GM18873 (cell line): ENCODE data around the gene MLPH.

Experiments
- ATAC-seq: cut with Tn5 transposase; IDR thresholded peaks from one replicate; pipeline ENCODE4 v1.9.1; 2021; ENCODE audit warnings: mild to moderate bottlenecking, moderate library complexity, moderate number of reproducible peaks; ENCODE audit not compliant: unreplicated experiment, low FRiP score

The MLPH gene

DNA sequence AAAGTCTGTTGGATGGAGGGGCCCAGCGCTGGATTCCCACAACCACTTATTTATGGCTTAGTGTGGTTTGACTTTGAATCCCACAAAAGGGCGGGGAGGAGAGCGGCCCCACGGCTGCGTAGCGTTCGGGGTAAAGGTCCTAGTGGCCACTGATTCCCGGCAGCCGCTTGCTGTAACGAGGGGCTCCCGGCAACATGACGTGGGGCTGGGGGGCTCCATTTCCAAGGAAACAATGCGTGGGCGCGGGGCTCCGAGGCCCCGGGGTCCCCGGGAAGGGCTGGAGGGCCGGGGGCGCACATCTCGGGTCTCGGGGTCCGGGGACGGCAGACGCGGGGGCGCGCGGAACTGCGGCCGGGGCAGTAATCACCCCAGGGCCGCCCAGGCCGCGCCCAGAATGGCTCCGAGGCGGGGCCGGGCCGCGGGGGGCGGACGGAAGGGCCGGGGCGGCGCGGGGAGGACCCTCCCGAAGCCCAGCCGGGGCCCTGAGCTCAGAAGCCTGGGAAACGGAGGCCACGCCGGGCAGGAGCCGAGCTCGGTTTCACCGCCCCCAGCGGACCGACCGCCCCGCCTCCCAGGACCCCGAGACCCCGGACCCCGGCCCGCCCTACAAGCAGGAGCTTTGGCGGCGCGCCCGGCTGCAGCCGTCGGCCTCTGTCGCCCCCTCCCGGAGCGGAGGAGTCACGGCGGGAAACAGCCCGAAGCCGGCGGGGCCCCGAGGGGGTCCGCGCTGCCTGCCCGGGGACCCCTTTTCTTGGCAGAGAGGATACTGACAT is 11.9 kb upstream of the MLPH start:
- peak; percentile 47 for ATAC-seq

DNA sequence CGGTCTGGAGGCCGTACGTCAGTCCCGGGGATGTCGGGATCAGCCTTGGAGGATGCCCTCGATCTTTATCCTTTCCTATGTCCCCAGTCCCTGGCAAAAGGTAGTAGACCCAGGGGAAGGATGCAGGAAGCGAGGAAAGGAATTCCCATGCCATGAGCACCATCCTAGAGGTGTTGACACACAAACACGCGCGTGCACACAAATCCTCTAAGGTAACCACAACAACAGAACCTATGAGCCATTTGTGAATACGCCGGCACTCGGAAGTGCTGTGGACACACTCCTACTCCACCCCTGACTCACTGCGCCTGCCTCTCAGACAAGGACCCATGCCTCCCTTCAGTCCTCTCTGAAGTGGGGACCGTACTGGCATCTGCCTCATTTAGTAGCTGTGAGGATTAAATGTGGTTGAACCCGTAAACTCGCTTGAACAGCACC is 11.3 kb upstream of the MLPH start:
- ATAC-seq: no peak

DNA sequence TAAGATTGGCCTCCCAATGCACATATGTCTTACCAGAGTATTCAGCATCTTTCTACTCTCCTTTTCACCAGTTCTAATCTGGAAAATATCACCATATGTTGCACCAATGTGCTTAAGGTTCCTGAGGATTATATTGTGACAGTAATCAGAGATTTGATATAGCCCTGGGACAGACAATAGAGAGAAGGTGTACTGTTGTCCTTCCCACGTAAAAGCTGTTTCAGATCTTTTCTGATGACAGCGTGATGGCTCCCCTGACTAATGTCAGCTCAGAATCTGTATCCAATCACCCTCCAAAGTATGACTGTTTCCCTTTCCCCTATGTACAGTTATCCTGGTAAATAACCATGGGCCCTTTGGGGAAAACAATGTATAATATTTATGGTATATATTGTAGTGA is 9.0 kb upstream of the MLPH start:
- no peak for ATAC-seq

DNA sequence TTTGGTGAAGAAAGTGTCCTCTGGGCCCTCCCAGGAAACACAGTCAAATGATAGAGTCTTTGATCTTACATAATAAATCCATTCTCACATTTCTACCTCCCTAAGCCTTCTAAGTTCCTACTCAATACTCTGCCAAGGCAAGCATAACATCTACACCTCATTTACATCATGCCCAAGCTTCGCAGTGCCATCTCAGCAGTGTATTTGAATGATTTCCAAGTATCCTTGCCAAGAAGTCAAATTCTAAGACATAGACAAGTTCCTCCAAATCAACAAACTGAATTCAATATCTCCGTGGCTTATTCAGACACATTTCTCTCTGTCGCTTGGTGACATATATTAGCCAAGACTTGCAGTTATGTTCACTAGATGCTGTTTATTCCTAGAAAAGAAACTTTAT is 8.1 kb upstream of the MLPH start:
- ATAC-seq: no peak

DNA sequence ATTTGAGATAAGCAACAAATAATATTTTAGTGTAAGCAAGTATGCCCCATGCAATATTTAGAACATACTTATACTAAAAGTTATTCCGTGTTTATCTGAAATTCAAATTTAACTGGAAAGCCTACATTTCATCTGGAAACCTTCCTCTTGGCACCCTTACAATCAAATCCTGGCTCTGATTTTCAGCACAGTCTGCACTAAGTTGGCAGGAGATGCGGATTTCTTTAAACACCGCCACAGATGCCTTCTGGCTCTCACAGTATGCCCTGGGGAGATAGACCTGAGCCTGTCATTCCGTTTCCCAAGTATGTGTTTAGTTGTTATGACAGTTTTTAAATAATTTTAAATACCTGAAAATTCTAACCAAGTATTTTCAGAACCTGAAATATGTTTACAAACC is 7.3 kb upstream of the MLPH start:
- no peak for ATAC-seq

DNA sequence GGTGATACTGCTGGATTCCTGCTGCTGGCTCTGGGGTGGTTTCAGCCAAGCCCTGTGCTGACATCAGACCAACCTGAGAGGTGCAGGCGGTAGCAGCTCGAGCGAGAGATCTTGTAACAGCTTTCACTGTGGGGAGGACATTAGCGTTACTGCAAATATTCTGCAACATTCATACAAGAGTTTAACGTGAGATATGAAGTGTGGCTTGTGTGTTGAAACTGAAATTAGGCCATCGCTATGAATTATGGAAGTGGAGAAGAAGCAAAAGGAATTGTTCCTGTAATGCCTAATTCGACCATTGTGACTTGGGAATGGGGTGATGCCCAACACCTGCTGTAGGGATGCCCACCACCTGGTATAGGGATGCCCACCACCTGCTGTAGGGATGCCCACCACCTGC is 6.5 kb upstream of the MLPH start:
- no peak for ATAC-seq

DNA sequence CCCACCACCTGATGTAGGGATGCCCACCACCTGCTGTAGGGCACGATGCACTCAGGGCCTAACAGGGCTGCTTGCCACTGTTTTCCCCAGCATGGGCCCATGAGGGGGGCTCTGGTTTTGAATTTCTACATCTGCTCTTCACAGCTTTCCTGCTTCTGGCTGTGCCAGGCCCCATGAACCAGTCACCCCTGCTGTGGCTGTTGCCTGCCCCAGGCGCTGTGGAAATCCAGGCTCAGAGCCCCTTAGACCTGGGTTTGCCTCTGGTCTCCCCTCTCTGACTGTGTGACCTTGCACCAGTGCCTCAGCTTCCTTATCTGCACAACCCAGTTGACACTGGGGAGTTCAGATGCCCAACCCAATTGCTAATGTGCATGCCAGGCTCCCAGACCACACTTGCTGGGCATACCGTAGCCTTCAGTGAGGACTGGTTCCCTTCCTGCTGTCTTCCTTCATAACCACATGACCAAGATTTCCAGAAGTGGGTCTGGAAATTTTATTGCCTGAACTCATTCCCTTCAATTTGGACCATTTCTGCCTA is 6.0 kb upstream of the MLPH start:
- no peak for ATAC-seq

DNA sequence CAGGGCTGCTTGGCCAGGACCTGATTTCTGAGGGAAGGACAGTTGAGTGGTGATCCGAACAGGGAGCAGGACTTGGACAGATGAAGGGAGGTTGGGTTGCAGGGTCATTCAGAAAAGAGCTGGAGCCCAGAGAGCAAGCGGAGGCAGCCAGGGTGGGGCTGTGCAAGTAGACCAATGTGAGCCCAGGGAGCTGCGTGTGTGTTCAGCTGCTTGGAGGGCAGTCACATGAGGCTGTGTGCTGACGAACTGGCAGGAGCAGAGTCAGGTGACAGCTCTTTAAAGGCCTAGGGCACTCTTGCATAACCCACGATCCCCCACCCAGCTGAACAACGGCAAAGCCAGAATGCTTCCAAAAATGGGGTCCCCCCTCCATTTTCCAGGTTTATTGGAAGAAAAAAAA is 4.6 kb upstream of the MLPH start:
- no peak for ATAC-seq

DNA sequence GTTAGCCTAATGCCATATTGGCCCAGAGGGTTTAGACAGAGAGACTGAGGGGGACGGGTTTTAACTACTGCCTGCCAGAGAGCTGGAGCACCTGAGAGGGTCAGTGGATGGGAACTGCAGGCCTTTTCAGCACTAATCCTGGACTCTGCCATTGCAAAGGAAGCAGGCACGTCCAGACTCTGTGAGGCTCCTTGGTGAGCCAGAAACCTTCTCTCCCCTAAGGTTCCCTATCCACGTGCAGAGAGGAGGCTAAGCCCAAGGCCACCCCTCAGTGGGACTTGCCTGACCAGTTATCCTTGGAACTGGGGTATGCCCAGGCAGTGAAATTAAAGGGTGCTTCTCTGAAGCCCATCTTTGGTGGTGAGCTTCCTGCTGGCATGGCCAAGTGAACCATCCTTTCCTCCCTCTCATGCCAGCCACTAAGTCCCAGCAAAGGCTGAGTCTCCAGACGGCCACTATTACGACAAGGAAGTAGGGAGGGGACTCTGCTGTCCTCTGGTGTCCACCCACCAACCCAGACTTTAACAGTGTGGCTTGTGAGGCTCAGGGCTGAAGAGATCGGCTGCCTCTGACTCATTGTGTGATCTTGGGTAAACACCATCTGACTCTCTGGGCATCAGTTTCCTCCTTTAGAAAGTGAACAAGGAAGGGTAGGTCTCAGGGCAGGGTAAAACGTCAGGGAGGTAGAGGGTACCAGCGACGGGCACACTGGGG is 3.9 kb upstream of the MLPH start:
- no peak for ATAC-seq

DNA sequence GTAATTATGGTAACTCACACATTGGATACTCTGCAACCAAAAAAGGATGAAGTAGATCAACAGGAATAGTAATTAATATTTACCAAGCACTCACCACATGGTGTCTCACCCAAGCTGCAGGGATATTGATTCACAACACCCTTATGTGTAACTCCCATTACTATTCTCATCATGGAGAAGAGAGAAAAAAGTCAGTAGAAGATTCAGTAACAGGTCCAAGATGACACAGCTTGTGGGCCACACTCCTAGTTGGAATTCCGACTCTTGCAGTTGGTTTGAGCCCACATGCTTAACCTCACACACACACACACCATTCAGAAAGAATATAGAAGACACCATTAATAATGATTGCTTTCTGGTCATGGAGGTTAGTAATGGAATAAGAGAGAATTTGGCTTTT is 1.7 kb upstream of the MLPH start:
- ATAC-seq: no peak

DNA sequence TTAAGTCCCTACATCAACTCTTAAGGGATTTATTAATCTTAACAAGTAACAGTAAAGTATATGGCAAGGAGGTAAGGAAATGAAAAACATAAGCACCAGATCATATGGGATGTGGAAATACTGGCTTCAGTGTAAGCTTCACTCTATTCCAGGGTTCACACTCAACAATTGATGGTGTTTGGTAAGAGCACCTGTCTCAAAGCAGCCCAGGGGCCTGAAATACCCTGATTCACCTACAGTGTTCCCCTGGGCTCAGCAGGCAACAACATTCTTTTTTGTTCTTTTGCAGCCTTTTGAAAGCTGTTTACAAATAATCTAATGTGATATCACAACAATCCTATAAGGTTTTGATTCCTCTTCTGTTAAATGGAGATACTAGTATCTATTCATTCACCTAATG is 1.2 kb upstream of the MLPH start:
- no peak for ATAC-seq

DNA sequence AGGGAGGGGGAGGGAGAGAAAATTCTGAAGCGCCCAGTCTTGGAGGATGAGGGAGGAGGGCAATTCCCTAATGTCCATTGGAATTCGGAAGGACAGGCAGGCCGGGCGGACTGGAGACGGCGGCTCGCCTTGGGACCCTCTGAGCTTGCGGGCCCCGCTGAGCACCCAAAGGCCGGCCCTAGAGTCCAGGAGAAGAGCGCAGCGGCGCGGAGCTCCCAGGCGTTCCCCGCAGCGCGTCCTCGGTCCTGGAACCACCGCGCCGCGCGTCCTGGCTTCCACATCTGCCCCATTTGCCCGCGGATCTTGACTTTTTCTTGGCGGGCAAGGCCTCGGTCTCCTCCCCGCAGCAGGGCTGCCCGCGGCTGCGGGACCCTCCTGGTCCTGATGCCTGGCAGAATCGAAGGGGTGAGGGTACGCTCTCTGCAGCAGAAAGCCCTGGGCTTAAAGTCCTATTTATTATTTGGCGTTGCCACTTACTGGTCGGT is 675 bp upstream of the MLPH start:
- no peak for ATAC-seq

DNA sequence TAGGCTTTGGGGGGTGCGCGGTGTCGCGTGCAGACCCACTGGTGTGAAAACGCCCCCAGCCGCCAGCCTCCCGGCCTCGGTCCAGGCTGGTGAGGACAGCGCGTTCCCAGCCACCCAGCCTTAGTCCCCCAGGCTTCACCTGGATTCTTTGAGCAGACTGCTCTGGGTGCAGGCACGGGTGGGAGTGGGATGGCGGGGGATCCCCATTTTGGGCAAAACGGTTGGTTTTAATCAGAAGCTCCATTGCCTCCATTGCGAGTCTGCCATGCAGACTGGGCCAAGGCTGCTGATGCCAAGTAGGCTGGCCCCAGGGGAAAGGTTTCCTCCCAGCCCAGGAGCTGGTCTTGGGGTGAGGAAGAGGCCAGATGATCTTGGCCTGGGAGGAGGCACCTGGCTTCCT is 445 bp downstream of the MLPH start:
- no peak for ATAC-seq

DNA sequence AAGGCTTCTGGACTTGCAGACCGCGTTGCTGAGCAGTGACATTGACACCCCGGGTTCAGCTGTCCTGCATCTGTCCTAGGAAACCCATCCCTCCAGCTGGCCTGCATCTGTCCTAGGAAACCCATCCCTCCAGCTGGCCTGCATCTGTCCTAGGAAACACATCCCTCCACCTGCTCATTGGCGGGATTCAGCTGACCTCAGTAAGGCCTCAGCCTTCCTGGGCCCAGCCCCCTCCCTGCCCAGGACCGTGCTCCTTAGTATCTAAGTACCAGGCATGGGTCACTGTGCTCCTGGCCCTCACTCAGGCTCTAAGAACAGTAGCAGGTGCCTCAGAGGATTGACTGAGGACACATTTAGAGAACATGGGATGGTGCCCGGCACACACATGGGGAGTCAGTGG is 1.2 kb downstream of the MLPH start:
- ATAC-seq: no peak

DNA sequence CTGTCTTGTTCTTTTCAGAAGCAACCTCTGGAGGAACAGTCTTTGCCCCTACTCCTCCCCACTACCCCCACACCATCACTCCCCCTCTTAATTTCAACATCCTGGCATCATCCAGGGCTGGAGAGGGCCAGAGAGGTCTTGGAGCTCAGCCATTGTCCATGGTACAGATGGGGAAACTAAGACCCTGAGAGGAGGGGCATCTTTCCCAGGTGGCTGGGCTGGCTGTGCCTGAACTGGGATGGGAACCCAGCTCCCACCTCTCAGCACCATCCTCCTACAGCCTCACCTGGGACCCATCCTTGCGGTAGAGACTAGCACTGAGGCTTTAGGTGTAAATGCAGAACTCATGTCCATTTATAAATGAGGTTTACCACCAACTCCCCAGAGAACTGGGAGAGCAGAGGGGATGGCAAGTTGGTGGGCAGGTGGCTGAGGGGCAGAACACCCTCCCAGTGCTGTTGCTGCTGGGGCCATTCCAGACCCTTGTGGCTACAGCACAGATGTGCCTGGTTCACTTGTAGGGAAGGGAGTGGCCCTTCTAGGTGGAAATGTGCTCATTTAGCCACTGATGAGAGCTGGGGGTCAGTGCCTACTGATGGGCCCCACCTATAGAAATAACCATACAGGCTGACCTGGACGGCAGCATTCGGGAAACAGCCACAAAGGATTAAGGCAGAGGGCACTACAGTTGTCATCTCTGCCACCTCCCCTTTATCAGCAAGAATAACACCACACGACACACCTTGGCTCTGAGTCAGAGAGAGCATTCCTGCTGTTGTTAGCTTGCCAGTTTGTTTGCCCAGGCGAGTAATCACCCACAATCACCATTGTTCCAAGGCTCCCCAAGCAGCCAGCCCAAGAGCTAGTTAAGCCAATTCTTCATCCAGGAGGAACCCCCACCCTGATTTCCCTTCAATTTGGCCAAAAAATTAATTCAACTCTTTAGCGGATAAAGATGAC is 2.1 kb downstream of the MLPH start:
- ATAC-seq: no peak

DNA sequence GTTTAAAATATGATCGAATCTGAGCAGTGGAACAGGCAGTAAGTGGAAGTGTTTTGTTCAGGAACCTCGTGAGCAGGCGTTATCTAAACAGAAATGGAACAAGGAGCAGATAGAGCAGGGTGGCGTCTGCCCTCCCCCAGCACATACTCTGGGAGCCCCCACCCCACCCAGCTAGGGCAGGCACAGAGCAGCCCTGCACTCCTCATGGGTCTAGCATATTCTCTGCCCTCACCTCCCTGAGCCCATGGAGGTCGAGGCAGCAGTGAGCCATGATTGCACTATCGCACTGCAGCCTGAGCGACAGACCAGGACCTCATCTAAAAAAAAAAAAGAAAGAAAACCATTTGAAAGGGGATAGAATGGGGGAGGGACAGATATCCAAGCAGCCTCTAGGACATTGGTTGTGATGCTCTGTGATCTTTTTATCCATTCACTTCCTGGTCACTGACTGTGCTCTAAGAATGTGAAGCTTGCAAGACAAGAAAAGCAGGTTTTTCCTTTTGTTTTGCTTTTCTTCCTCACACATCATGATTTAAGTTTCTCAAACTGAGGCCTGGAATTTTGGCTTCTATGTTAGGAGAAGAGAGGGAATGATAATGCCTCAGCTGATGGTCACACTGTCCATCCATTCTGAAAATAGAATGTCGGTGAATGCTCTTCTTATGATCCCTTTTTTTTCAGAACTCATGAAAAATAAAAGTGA is 3.1 kb downstream of the MLPH start:
- no peak for ATAC-seq

DNA sequence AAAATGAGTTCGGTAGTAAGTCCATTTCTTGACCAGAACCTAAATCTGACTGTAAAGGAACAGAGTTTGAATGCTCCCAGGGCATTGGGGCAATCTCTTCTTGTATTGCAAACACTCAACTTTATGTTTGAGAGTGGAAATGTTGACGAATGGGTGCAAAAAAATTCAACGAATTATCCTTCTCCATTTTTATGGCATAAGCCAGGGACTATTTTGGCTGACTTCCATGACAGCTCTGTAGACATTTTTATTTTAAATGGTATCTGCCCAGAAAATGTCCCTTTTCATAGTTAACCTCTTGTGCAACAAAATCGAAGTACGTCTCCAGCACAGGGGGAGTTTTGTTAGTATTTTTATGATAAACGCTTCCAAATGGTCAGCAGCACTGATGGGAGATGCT is 3.7 kb downstream of the MLPH start:
- ATAC-seq: no peak

DNA sequence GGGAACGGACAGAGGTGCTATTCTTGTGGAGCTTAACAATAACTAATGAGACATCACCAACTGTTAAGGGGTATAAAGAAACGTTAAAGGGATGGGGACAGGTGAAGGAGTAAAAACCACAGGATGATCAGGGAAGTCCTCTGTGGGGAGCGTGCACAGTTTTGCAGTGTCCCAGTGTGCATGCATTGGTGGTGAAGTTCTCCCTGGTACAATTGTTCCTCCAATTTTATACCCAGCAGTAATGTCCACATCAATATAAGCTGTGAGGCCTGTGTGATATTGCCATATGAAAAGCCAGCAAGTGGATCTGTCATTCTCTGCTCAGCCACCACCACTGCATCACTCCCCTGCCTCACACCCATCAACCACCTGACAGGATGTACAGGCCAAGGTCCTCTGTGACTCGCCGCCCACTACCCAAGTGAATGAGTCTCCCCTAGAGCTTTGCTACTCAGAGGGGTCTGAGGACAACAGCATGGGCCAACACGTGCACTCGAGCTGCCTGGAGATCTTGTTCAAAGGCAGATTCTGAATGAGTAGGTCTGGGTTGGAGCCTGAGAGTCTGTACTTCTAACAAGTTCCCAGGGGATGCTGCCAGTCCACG is 4.6 kb downstream of the MLPH start:
- no peak for ATAC-seq

DNA sequence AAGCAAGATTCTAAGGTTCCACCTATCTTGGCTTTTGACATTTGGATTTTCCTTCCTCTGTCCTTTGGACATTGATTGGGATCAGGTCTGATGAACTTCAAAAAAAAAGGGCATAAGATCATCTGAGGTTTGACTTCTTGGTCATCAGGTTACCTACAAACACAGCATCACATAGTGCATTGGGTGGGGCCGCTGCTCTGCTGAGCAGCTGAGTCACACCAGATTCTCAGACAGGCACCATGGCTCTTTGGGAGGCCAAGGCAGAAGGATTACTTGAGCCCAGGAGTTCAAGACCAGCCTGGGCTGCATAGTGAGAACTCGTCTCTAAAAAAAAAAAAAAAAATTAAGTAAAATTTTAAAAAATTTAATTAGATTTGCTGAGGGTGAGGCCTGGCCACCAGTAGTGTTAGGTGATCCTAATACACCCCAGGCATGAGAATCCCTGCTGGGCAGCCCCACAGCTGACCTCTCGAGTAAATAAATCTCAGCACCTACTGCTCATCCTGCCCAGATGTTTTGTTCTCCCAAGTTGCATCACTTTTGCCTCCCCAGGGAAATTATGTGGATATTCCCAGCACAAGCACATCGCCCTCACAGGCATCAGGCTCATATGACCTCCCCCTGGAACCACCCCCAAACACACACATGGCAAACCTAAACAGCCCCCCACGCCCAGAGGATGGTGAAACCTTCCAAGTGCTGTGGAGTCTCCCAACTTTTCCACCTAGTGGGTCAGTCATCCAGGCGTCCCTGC is 5.3 kb downstream of the MLPH start:
- ATAC-seq: no peak
